Ureter (tissue), 1 donor: ENCODE data around the gene KLHL17. TPM values are rescaled to one million over a fixed set of nuclear protein-coding genes. Genes with fewer than 3 reads are reported as not detected.
"Not testable (repeated sequence)": the region's sequence is repeated elsewhere in the genome, so short reads cannot be mapped to it uniquely, and the experiment has no call there.

Experiments used
- DNase-seq: peaks from one replicate; pipeline ENCODE4 v3.0.0-alpha.2; 2020; ENCODE audit warnings: low spot score
- total RNA-seq: library from RNA; stranded (reverse); gene quantifications from one replicate; pipeline ENCODE4 v1.2.4, GENCODE V29; 2023
- donor health status: DM: yes; HTN: yes; CAD: no.

Gene KLHL17
- total RNA-seq, 1 donor from 2014 or later: 8.6 TPM

DNA sequence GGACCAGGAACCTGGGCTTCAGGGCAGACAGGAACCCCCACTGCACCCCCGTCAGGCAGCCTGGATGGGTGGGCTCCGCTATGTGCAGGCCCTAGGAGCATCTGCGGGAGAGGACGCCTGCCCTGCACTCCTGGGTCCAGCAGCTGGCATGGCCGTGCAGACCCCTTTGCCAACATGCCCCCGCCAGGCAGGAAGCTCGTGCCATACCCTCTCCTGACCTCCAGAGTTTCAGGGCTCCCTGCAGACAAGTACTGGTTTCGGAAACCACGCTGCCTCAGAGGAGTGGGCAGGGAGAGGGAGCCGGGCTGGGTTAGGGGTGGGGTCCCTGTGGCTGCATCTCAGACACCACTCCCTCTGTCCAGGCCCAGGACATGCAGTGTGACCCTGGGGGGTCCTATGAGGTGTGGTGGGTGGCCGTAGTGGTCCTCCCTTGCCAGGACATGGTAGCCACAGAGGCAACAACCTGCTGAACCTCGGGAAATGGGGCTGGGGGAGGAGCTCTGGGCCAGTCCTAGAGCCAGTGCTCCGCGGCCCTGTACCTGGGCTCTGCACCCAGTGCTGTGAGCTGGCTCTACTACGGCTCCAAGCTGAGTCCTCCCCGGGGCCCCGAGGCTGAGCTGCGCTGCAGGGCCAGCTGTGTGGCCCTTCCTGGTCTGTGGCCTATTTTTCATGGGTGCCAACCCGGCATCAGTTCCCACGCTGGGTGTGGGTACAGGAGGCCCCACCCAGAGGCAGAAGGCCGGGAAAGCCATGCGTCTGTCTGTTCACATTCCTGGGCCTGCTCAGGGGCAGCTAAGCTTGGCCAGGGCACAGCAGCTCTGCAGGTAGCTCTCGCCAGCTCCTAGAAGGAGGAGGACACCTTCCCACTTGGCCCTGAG, 7.3 kb downstream of the KLHL17 start:
- peak; percentile 75 for DNase-seq

DNA sequence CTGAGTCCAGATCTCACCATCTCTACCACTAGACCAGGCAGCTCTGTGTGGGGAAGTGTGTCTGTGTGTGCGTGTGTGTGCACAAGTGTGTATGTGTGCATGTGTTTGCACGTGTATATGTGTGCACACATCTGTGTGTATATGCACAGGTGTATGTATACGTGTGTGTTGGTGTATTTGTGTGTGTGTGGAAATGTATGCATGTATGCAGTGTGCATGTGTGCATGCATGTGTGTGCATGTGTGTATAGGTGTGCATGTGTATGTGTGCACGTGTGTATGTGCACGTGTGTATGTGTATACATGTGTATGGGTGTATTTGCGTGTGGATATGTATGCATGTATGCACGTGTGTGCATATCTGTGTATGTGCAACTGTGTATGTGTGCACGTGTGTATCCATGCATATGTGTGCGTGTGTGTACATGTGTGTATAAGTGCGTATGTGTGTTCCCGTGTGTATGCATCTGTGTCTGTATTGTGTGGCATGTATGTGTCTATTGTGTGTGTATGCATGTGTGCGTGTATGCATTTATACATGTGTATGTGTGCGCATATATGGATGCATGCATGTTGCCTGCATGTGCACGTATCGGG, 9.0 kb downstream of the KLHL17 start:
- DNase-seq: no peak

DNA sequence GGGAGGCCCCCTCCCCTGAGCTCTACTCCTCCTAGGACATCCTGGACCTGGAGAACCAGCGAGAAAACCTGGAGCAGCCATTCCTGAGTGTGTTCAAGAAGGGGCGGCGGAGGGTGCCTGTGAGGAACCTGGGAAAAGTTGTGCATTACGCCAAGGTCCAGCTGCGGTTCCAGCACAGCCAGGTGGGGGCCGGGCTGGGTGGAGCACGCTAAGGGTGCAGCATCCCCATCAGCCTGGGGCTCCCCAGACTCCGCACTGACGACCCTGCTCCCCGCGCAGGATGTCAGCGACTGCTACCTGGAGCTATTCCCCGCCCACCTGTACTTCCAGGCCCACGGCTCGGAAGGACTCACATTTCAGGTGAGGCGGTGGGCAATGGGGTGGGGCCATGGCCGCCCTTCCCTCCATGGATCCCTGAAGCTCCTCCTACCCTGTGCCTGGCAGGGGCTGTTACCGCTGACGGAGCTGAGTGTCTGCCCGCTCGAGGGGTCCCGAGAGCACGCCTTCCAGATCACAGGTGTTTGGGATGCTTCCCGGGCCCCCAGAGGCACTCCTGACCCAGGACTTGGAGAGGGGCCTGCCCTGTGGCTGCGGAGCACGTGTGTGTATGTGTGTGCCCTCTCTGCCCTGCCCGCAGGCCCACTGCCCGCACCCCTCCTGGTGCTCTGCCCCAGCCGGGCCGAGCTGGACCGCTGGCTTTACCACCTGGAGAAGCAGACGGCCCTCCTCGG, 10.0 kb downstream of the KLHL17 start:
- no peak for DNase-seq

DNA sequence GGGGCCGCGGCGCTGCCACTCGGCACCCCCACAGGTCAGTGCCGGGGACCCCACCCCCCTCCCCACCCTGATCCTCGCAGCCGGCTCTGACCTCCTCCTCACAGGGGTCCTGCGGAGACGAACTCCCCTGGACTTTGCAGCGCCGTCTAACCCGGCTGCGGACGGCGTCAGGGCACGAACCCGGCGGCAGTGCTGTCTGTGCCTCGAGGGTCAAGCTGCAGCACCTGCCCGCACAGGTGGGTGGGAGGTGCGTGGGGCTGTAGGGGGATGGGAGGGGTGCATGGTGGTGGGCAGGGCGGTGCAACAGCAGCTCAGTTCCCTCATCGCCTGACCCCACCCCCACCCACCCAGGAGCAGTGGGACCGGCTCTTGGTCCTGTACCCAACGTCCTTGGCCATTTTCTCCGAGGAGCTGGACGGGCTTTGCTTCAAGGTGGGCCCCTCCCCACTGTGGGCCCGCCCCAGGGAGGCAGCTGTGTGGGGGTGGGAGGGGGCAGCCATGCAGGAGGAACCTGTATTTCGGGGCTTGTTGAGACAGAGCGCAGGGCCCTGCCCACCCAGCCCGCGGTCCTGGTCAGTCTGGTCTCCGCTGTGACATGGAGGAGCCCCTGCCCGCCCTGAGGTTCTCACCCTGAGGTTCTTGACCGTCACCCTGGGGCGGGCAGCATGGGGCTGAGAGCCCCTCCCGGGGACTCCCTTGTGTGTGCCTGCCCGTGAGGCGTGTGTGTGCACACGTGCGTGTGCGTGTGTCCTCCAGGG, 10.8 kb downstream of the KLHL17 start:
- DNase-seq: peak; percentile 85

DNA sequence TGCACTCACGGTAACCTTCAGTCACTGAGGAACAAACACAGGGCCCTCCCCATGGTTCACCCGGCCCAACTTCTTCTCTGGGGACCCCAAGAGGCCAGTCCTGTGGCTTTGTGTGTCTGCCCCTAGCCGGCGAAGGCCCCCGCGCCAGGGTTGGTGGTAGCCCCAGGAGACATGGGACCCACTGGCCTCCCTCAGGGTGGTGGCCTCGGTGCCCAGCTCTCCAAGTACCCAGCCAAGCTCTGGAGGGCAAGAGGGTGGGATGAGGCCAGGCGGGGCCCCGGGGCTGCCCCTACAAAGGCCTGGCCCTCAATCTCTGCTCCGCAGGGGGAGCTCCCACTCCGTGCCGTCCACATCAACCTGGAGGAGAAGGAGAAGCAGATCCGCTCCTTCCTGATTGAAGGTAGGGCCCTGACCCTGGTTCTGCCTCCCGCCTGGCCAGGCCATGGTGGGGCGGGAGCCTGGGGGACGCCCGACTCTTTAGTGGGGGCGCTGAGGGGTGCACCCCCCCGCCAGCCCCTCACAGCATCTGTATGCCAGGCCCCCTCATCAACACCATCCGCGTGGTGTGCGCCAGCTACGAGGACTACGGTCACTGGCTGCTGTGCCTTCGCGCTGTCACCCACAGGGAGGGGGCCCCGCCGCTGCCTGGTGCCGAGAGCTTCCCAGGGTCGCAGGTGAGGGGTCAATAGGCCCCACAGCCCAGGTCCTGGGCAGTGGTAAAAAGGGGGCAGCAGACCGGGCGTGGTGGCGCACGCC, 11.5 kb downstream of the KLHL17 start:
- DNase-seq: no peak

DNA sequence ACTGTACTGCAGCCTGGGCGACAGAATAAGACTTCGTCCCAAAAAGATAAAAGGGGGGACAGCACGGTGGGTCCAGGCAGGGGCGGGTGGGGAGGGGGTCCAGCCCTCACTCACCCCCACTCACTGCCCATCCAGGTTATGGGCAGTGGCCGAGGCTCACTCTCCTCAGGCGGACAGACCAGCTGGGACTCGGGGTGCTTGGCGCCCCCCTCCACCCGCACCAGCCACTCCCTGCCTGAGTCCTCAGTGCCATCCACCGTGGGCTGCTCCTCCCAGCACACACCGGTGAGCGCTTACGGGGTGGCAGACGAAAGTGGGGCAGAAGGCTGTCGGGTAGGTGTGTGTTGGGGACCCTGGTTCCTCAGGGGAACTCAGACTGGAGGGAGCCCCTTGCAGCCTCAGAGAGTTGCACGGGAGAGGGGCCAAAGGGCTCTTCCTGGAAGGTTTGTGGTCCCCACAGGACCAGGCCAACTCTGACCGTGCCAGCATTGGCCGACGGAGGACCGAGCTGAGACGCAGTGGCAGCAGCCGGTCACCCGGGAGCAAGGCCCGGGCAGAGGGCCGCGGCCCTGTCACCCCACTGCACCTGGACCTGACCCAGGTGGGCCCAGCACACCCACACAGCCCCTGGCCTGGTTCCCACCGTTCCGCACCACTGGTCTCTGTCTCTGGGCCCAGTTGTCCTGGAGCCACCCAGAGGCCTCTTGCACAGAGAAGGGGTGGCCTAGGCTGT, 12.5 kb downstream of the KLHL17 start:
- DNase-seq: no peak

DNA sequence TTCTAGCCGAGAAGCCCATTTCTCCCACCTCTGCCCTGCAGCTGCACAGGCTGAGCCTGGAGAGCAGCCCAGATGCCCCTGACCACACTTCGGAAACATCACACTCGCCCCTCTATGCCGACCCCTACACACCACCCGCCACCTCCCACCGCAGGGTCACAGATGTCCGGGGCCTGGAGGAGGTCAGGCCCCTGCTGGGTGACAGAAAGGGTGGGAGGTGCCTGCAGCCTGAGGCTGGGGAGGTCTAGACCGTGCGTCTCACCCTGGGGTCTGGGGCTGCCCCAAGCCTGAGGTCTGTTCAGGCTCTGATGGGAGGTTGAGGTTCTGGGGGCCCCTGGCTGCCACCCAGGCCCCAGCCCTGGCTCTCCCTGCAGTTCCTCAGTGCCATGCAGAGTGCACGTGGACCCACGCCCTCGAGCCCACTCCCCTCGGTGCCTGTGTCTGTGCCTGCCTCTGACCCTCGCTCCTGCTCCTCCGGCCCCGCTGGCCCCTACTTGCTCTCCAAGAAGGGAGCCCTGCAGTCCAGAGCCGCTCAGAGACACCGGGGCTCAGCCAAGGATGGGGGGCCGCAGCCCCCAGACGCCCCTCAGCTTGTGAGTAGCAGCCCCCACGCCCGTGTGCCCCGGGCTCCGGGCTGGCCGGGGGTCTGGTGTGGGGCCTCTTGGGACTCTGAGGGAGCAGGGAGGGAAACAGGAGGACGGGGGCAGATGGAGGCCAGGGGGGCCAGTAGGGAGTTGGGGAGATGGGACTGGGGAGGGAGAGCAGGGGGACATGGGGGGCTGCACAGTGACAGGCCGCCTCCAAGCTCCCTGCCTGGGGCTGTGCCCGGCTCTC, 13.3 kb downstream of the KLHL17 start:
- DNase-seq: no peak

DNA sequence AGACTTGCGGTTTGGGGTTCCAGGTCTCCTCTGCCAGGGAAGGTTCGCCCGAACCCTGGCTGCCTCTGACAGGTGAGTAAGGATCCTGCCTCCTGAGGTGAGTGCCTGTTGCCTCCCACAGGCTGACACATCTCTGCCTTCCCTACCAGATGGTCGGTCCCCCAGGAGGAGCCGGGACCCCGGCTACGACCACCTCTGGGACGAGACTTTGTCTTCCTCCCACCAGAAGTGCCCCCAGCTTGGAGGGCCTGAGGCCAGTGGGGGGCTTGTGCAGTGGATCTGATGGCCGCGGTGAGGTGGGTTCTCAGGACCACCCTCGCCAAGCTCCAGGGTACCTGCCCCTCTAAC, 13.9 kb downstream of the KLHL17 start:
- DNase-seq: no peak

DNA sequence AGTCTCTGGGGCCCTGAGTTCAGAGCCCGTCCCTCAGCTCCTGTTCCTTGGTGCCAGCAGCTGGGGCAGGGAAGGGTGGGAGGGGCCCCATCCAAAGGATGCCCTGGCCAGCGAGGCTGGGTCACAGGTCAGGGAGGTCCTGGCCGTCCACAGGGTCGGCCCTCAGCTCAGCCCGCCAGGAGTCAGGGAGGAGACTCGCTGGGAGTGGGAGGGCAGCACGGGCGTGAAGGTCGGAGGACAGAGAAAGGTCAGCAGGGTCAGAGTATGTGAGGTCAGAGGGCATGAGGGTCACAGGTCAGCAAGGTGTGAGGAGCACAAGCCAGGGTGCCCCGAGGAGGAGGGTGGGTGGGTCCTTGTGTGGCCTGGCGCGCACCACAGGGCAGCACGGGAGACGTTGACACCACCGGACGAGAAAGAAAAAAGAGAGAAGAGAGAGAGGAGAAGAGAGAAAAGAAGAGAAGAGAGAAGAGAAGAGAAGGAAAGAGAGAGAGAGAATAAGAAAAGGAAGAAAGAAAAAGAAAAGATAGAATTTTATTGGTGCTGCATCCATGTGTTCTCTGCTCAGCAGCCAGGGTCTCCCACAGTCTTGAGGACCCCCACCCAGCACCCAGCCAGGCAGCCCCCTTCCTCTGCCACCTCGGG, 14.4 kb downstream of the KLHL17 start:
- DNase-seq: no peak

DNA sequence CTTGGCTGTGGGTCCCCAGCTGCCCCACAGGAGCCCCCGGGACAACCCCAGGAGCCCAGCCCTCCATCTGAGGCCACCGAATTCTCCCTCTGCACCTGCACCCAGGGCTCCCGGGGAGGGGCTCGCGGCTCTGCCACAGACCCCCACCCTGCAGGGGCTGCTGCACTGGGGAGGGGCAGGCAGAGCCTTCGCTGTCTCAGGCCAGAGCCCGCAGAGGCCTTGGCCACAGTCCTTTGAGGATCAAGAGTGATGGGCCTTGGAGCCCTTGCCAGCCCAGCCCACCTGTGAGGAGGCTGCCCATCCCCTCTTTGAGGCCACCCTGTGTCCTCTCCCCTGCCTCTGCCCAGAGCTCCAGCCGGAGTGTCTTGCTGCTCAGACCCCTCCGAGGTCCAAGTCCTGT, 15.0 kb downstream of the KLHL17 start:
- DNase-seq: no peak

DNA sequence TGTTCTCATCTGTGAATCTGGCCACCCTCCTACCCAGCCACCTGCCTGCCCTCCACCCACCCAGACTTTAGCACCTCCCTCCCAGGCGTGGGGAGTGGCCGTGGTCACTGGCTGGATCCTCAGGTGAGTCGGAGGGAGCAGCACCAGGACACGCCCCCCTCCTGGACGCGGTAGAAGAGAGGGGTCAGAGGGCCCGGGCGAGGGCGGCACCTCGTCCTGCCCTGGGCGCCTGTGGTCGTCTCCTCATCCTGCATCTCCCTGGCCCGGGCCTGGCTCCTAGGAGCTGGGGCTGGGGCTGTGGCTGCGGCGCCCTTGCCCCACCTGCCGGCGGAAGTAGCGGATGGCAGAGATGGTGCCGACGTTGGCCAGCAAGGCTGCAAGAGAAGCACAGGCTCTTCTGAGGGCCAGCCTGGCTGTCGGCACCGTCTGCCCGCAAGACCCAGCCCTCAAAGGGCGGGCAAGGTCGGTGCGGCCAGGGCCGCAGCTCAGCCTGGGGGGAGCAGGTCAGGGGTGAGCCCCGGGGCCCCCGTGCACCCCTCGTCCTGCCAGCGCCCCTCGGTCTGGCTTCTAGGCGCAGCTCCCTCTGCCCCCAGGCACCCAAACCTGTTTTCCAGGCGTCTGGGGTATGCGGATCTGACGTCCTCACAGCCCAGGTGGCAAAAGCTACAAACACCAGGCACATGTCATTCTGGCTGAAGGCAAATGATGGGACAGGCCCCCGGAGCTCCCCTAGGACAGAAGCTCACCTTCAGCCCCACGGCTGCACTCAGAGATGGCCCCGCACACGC, 15.7 kb downstream of the KLHL17 start:
- no peak for DNase-seq

DNA sequence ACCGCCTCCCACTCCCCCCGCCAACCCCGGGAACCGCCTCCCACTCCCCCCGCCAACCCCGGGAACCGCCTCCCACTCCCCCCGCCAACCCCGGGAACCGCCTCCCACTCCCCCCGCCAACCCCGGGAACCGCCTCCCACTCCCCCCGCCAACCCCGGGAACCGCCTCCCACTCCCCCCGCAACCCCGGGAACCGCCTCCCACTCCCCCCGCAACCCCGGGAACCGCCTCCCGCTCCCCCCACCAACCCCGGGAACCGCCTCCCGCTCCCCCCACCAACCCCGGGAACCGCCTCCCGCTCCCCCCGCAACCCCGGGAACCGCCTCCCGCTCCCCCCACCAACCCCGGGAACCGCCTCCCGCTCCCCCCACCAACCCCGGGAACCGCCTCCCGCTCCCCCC, 16.4 kb downstream of the KLHL17 start:
- not testable (repeated sequence) for DNase-seq

DNA sequence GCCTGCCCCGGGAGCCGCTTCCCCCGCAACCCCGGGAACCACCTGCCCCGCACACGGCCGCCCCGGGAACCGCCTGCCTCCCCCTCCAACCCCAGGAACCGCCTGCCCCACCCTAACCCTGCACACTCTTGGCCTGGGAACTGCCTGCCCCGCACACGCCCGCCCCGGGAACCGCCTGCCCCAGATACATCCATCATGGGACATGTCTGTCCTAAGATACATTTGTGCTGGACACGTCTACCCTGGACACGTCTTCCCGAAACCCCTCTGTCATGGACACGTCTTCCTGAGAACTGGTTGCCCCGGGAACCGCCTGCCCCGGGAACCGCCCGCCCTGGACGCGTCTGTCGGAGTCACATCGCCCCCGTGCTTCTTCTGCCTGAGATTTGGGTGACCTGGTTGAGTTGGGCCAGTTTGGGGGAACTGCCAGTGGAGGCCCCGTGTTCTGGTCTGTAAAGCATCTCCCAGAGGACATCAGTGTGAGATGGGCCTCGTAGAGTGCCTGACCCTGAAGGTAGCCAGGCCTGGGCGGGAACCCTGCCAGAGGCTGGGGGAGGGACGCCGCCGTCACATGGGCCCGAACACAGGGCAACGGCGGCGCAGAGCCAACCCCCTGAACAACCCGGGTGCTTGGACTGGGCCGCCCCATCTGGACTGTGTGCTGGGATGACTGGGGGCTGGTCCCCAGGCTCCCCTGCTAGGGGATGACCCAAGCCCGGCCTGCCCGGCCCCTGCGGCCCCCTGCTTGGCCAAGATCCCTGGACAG, 17.9 kb downstream of the KLHL17 start:
- no peak for DNase-seq

DNA sequence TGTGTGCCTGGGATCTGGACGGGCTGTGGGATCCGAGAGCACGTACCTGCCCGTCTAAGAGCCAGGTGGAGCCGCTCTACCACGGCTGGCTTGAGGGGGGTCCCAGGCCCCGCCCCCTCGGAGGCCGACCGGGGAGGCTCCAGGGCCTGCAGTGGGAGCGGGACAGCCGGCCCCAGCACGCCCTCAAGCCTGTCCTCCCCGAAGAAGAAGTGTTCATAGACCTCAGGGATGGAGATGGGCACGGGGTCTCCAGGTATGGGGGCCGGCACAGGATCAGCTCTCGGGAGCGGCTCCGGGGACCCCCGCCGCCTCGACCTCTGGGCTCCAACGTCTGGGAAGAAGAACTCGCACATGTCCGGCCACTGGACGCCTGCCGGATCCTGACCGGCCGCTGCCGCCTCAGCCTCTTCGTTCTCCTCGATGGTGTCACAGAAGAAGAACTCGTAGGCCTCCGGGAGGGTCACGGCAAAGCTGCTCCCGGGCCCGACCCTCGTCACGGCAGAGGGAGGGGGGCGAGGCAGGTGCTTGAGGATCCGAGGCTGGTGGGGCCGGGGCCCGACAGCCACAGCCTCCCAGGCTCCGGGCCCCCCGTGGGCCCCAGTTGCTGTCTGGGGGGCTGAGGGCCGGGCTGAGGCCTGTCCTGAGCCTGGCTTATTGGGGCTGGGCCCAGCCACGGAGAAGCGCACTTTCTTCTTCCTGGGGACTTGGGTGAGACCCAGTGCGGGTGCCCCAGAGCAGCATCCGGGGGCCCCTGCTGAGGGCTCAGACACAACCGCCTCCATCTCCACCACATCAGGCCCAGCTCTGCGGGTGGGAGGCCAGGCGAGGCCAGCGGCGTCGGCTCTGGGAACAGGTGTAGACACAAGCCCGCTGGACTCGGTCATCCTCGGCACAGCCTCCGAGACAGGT, 18.7 kb downstream of the KLHL17 start:
- no peak for DNase-seq

DNA sequence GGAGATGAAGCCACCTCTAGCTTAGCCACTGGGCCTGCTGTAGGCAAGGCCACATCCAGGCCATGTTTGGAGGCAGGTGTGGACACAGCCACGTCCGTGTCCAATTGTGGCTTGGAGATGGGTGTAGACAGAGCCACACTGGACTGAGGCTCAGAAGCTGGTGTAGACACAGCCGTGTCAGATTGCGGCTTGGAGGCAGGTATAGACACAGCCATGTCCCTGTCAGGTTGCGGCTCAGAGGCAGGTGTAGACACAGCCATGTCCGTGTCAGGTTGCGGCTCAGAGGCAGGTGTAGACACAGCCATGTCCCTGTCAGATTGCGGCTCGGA, 19.3 kb downstream of the KLHL17 start:
- no peak for DNase-seq

DNA sequence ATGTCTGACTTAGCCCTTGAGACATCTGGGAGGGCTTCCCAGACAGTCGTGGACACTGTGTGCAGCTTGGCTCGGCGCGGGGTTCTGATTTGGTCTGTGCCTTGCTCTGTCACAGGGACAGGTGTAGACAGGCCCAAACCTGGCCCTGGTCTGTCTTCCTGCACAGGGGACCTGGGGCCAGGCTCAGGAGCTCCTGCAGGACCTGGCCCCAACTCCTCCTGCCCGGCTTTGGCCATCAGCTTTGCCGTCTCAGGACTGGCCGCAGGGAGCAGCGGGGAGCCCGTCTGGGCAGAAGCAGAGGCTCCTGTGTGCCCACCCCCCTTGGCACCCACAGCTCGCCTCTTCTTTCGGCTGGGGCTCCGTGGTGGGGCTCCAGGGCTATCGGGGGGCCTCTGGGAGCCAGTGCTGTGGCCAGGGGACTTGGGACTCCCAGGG, 19.8 kb downstream of the KLHL17 start:
- no peak for DNase-seq
